T-helper 17 cell (primary cell): ENCODE measurements around the gene C4orf46. TPM values are rescaled to one million over a fixed set of nuclear protein-coding genes. Genes with fewer than 3 reads are reported as not detected.
"Not testable (repeated sequence)": the region's sequence is repeated elsewhere in the genome, so short reads cannot be mapped to it uniquely, and the experiment has no call there.

Experiments used
- ATAC-seq: fragments of 150-1000 bp; cut with Tn5 transposase; 2 replicates; pipeline ENCODE4 v1.10.0; 2021; ENCODE audit warnings: mild to moderate bottlenecking, moderate library complexity
- DNase-seq, 3 donors: peaks; one replicate each; pipeline versions ENCODE4 v3.0.0 to v3.0.0-alpha.2; 2020 to 2021
- H3K9me3 ChIP-seq: one replicate; pipeline ENCODE4 v1.7.0; 2013; ENCODE audit warnings: low read length, mild to moderate bottlenecking; ENCODE audit not compliant: control insufficient read depth, poor library complexity, severe bottlenecking
- H3K27ac Mint-ChIP-seq: one replicate; pipeline ENCODE4 v1.8.0; 2022; ENCODE audit warnings: mild to moderate bottlenecking, moderate library complexity, mixed read lengths
- H3K27me3 Mint-ChIP-seq: one replicate; pipeline ENCODE4 v1.8.0; 2022; ENCODE audit warnings: mixed read lengths
- H3K36me3 Mint-ChIP-seq: one replicate; pipeline ENCODE4 v1.8.0; 2022; ENCODE audit warnings: low read depth, mixed read lengths
- H3K4me1 Mint-ChIP-seq: one replicate; pipeline ENCODE4 v1.8.0; 2022; ENCODE audit warnings: mild to moderate bottlenecking, mixed read lengths
- H3K4me3 Mint-ChIP-seq: one replicate; pipeline ENCODE4 v1.8.0; 2022; ENCODE audit warnings: mild to moderate bottlenecking, moderate library complexity, mixed read lengths
- total RNA-seq, 4 donors: library from RNA in 2 of 4; stranded (reverse) in 2 of 4; gene quantifications; one replicate each; pipeline ENCODE4 v1.2.3 and lab custom pipeline; 2022 to 2026

C4orf46 gene
- total RNA-seq, 2 donors from 2014 or later = 6.7 to 8.4 TPM

GRCh38 chr4:158670975-158671664, 567 bp downstream of the C4orf46 start:
- H3K9me3 ChIP-seq = no peaks in the 10 kb centered on the region
- Mint-ChIP-seq H3K27me3 (no peaks in the 10 kb centered on the region), H3K4me1 (peaks cover 11% of the 10 kb centered on the region), H3K36me3 (peaks cover 2% of the 10 kb centered on the region), H3K4me3 (peak overlapping the region; percentile 97), H3K27ac (peak overlapping the region; percentile 95)
- peak; percentile 24 to 45 (median 39) for DNase-seq
- ATAC-seq = peak; percentile 21

- DNase-seq = no peak
- no peak for ATAC-seq
- H3K4me3 Mint-ChIP-seq = no peak overlapping the region
- peaks cover 2% of the 10 kb centered on the region for H3K36me3 Mint-ChIP-seq
- H3K27me3 Mint-ChIP-seq = no peaks in the 10 kb centered on the region
- no peak overlapping the region for H3K27ac Mint-ChIP-seq
- no peaks in the 10 kb centered on the region for H3K9me3 ChIP-seq
- H3K4me1 Mint-ChIP-seq = peaks cover 8% of the 10 kb centered on the region
These were observed 2.4 kb downstream of the C4orf46 start for GRCh38 chr4:158669310-158669709.

- Mint-ChIP-seq H3K36me3 (peaks cover 2% of the 10 kb centered on the region), H3K27ac (no peak overlapping the region), H3K4me3 (no peak overlapping the region), H3K4me1 (peaks cover 6% of the 10 kb centered on the region), H3K27me3 (no peaks in the 10 kb centered on the region)
- no peaks in the 10 kb centered on the region for H3K9me3 ChIP-seq
- DNase-seq (peak in 1 of 3 donors; percentile 7), ATAC-seq (no peak)
These were observed 4.0 kb downstream of the C4orf46 start for GRCh38 chr4:158667651-158668198.

DNA sequence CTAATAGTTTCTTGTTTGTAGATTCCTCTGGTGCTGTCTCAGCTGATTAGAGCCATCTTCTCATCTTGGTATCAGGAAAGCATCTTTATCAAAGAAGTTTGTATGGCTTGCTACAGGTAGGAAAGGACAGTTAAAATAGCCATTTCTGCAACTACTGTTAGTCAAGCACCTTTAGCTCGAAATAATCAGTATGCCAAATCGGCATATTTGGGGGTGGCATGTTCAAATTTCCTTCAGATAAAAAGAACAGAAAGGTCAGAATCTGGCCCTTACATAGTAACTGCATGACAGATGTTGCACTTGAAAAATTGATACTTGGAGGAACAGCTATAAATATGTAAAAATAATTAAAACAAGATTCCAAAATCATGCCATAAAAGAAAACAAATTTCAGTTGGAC, 4.8 kb downstream of the C4orf46 start:
- H3K27ac Mint-ChIP-seq = no peak overlapping the region
- no peak overlapping the region for H3K4me3 Mint-ChIP-seq
- peaks cover under 1% of the 10 kb centered on the region for H3K36me3 Mint-ChIP-seq
- ATAC-seq (no peak), DNase-seq (no peak)
- no peaks in the 10 kb centered on the region for H3K9me3 ChIP-seq
- no peaks in the 10 kb centered on the region for H3K27me3 Mint-ChIP-seq
- H3K4me1 Mint-ChIP-seq = peaks cover 3% of the 10 kb centered on the region

DNA sequence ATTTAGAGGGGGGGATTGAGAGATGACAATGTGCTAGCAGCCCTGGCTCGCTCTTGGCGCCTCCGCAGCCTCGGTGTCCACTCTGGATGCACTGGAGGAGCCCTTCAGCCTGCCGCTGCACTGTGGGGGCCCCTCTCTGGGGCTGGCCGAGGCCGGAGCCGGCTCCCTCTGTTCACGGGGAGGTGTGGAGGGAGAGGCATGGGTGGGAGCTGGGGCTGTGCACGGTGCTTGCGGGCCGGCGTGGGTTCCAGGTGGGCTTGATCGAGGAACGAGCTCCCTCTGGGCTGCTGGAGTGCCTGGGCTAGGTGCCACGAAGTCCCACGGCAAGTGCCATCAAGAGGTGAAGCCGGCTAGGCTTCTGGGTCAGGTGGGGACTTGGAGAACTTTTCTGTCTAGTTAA, 6.9 kb downstream of the C4orf46 start:
- H3K27ac Mint-ChIP-seq = no peak overlapping the region
- no peaks in the 10 kb centered on the region for H3K27me3 Mint-ChIP-seq
- ATAC-seq = no peak
- H3K9me3 ChIP-seq = no peaks in the 10 kb centered on the region
- H3K4me3 Mint-ChIP-seq = no peak overlapping the region
- no peak for DNase-seq
- H3K4me1 Mint-ChIP-seq = no peaks in the 10 kb centered on the region
- no peaks in the 10 kb centered on the region for H3K36me3 Mint-ChIP-seq

DNA sequence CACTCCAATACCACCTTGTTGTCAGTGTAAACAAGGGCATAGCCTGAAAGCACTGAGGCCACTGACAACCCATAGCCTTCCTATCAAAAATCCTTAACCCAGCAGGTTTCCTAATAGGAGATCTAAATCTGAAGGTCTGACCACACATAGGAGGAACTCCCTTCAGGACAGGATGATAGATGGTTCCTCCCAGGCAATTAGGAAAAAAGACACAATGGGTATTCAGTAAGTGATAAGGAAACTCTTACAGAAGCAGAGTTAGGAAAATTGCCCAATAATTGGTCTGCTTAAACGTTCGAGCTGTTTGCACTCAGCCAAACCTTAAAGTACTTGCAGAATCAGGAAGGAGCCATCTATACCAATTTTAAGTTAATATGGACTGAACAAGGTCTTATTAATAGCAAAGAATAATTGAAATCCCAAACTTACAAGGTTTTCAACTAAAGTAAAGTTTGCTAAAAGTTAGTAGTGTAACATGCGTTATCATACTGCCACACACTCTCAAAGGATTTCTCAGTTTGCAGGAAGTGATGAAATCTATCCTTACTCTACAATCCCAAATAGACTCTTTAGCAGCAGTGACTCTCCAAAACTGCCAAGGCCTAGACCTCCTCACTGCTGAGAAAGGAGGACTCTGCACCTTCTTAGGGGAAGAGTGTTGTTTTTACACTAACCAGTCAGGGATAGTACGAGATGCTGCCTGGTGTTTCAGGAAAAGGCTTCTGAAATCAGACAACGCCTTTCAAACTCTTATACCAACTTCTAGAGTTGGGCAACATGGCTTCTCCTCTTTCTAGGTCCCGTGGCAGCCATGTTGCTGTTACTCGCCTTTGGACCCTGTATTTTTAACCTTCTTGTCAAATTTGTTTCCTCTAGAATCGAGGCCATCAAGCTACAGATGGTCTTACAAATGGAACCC, 7.7 kb downstream of the C4orf46 start:
- H3K9me3 ChIP-seq, H3K36me3 Mint-ChIP-seq, ATAC-seq, H3K27ac Mint-ChIP-seq, H3K4me1 Mint-ChIP-seq, DNase-seq, H3K4me3 Mint-ChIP-seq, H3K27me3 Mint-ChIP-seq: not testable (repeated sequence)

- H3K4me1 Mint-ChIP-seq, ATAC-seq, H3K27ac Mint-ChIP-seq, H3K27me3 Mint-ChIP-seq, H3K9me3 ChIP-seq, DNase-seq, H3K36me3 Mint-ChIP-seq, H3K4me3 Mint-ChIP-seq: not testable (repeated sequence)
These were observed 8.4 kb downstream of the C4orf46 start for GRCh38 chr4:158663255-158663654.

DNA sequence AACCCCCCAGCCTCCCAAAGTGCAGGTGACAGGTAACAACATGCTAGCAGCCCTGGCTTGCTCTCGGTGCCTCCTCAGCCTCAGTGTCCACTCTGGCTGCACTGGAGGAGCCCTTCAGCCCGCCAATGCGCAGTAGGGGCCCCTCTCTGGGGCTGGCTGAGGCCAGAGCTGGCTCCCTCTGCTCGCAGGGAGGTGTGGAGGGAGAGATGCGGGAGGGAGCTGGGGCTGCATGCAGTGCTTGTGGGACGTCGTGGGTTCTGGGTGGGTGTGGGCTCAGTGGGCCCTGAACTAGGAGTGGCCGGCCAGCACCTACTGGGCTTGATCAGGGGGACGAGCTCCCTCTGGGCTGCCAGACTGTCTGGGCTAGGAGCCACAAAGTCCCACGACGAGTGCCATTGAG, 14.4 kb downstream of the C4orf46 start:
- H3K9me3 ChIP-seq = no peaks in the 10 kb centered on the region
- no peak overlapping the region for H3K4me3 Mint-ChIP-seq
- ATAC-seq = no peak
- no peaks in the 10 kb centered on the region for H3K36me3 Mint-ChIP-seq
- DNase-seq = no peak
- H3K27me3 Mint-ChIP-seq = peaks cover 13% of the 10 kb centered on the region
- H3K4me1 Mint-ChIP-seq = peaks cover 3% of the 10 kb centered on the region
- H3K27ac Mint-ChIP-seq = no peak overlapping the region

GRCh38 chr4:158656439-158656838, 15.2 kb downstream of the C4orf46 start:
- Mint-ChIP-seq H3K4me1 (peaks cover 3% of the 10 kb centered on the region), H3K27ac (no peak overlapping the region), H3K36me3 (no peaks in the 10 kb centered on the region), H3K27me3 (peaks cover 13% of the 10 kb centered on the region), H3K4me3 (no peak overlapping the region)
- DNase-seq (no peak), ATAC-seq (no peak)
- H3K9me3 ChIP-seq = no peaks in the 10 kb centered on the region

GRCh38 chr4:158652920-158653319, 18.8 kb downstream of the C4orf46 start:
- ATAC-seq (no peak), DNase-seq (no peak)
- H3K9me3 ChIP-seq = no peaks in the 10 kb centered on the region
- H3K36me3 Mint-ChIP-seq = no peaks in the 10 kb centered on the region
- peaks cover 3% of the 10 kb centered on the region for H3K4me1 Mint-ChIP-seq
- H3K4me3 Mint-ChIP-seq = no peak overlapping the region
- peaks cover 1% of the 10 kb centered on the region for H3K27me3 Mint-ChIP-seq
- H3K27ac Mint-ChIP-seq = no peak overlapping the region

GRCh38 chr4:158649111-158649680, 22.5 kb downstream of the C4orf46 start:
- DNase-seq = no peak
- H3K4me1 Mint-ChIP-seq = peaks cover 3% of the 10 kb centered on the region
- H3K27me3 Mint-ChIP-seq = peaks cover 18% of the 10 kb centered on the region
- H3K4me3 Mint-ChIP-seq = no peak overlapping the region
- H3K36me3 Mint-ChIP-seq = no peaks in the 10 kb centered on the region
- ATAC-seq = no peak
- no peaks in the 10 kb centered on the region for H3K9me3 ChIP-seq
- H3K27ac Mint-ChIP-seq = no peak overlapping the region

DNA sequence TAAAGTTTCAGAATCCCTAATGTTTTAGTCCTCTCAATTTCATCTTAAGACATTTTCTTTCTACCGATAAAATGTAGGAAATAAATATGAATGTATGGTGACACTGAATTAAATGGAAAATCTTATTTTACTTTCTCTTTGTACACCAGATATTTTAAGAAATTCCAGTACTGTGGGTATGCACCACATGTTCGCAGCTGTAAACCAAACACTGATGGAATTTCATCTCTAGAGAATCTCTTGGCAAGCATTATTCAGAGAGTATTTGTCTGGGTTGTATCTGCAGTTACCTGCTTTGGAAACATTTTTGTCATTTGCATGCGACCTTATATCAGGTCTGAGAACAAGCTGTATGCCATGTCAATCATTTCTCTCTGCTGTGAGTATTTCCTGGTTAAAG, 26.9 kb downstream of the C4orf46 start:
- H3K36me3 Mint-ChIP-seq = no peaks in the 10 kb centered on the region
- H3K4me1 Mint-ChIP-seq = no peaks in the 10 kb centered on the region
- no peak for DNase-seq
- H3K9me3 ChIP-seq = no peaks in the 10 kb centered on the region
- H3K27me3 Mint-ChIP-seq = peaks cover 29% of the 10 kb centered on the region
- no peak overlapping the region for H3K4me3 Mint-ChIP-seq
- no peak for ATAC-seq
- no peak overlapping the region for H3K27ac Mint-ChIP-seq

DNA sequence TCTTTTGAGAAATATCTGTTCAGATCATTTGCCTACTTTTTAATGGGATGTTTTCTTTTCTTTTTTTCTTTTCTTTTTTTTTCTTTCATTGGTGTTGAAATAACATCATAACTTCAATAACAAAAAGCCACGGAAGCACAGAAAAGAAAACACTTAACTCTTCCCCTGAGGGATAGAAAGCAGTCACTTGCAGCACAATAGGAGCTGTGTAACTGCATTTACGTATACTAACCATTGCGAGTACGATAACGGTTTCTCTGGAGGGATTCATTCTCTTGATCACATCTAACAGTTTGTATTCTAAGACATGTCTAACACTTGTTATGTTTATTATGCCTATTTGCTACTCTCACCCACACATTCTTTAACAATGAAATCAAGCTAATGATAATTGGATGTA, 27.3 kb downstream of the C4orf46 start:
- Mint-ChIP-seq H3K27me3 (peaks cover 32% of the 10 kb centered on the region), H3K4me3 (no peak overlapping the region), H3K4me1 (no peaks in the 10 kb centered on the region), H3K36me3 (no peaks in the 10 kb centered on the region), H3K27ac (no peak overlapping the region)
- H3K9me3 ChIP-seq = no peaks in the 10 kb centered on the region
- ATAC-seq = no peak
- DNase-seq = no peak
